NCI-H1105 treated with DMSO at 0.1 percent for 48 hours (cell line): ENCODE measurements around the gene MARVELD3.

Source experiments
- DNase-seq: peaks from one replicate; lab custom pipeline; 2025; lab: John Stamatoyannopoulos, UW

Gene MARVELD3

DNA sequence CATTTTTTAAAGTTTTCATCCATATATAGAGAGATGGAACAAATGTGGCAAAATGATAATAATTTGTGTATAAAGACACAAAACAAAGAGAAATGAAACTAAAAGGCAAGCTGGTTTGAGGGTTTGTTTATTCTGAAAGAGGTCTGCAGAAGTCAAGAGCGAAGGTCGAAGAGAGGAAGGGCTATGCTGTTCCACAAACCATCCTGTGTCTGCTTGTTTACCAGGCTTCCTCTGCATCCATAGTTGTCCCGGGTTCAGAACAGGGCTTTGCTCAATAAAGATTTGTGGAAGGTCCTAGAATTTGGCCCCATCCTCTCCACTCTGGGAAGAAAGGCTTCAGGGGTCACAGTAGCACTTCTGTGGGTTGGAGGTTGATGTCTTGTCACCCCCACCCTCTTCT is 2.4 kb upstream of the MARVELD3 start:
- DNase-seq: no peak

- DNase-seq: no peak
Observed at GRCh38 chr16:71625113-71625850, 702 bp upstream of the MARVELD3 start.

- no peak for DNase-seq
Observed at GRCh38 chr16:71626858-71627213, 852 bp downstream of the MARVELD3 start.

DNA sequence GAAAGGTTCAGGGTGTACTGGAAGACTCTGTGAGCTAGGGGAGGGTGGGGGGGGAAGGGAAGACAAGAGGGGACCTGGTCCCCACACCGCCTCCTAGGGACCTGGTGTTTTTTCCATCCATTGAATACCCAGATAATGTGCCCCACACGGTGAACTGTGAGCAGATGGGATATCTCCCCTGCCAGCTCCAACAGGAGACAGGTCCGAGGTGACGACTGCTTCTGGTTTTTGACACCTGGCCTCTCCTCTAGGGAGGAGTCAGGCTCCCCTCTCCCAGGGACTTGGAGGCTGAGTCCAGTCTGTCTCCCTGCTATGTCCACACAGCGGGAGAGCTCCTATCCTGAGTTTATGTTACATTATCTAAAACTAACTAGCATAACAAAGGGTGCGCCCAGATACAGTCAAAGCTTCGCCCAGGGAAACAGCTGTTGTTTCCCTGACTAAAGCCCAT is 1.8 kb downstream of the MARVELD3 start:
- no peak for DNase-seq

DNA sequence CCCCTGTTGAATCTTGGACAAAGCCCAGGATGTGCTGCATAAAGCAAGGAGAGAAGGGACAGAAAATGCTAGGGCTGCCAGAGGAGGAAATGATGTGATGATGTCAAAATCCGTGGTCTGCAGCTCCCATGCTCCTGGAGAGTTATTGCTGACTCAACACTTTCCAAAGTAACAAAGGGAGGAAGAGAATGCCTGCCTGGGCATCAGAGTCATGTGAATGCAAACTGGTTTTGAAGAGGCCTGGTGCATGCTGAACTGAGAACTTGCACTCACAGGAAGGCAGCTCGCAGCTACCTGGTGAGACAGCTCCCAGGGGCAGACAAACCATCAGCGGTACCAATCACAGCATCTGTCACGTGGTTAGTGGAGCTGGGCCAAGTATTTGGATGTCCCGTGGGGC is 2.8 kb downstream of the MARVELD3 start:
- DNase-seq: no peak

GRCh38 chr16:71629278-71630016 is 3.5 kb downstream of the MARVELD3 start:
- DNase-seq: no peak

DNA sequence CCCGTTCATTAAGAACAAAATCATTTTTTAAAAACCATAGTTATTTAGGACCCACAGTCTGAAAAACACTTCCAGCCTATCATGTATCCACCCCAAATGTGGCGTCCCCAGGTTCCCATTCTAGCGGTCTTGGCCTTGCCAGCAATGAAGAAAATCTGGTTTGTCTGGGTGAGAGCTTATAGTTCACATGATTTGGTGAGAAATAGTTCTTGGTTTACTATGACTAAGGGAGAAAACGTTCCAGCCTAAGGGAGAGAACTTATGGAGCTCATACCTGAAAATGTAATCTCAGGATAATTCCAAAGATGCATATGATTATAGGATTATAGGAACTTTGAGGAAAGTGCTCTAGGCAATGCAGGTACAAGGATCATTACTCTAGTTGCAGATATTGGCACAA is 4.8 kb downstream of the MARVELD3 start:
- DNase-seq: no peak

GRCh38 chr16:71631776-71632175 is 5.8 kb downstream of the MARVELD3 start:
- DNase-seq: no peak

- no peak for DNase-seq
Observed at GRCh38 chr16:71635632-71636031, 9.6 kb downstream of the MARVELD3 start.

- no peak for DNase-seq
Observed at GRCh38 chr16:71637398-71637797, 11.4 kb downstream of the MARVELD3 start.

DNA sequence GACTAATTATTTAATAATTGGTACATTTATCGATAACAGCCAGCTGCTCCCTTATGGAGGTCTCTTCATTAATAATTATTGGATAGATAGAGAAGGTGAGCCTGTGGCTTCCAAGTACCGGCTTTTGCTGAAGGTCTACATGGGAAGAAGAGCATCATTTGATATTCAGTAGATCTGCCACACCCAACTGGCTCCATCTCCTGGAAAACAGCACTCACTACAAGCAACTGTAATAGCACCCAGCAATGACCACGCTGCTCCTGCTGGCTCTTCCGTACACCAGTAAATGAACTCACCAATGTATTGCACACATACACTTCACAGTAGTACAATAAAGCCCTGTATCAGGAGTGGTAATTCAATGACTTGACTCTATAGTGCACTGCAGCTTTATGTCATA is 19.5 kb downstream of the MARVELD3 start:
- peak; percentile 11 for DNase-seq

GRCh38 chr16:71647391-71647790 is 21.4 kb downstream of the MARVELD3 start:
- no peak for DNase-seq

DNA sequence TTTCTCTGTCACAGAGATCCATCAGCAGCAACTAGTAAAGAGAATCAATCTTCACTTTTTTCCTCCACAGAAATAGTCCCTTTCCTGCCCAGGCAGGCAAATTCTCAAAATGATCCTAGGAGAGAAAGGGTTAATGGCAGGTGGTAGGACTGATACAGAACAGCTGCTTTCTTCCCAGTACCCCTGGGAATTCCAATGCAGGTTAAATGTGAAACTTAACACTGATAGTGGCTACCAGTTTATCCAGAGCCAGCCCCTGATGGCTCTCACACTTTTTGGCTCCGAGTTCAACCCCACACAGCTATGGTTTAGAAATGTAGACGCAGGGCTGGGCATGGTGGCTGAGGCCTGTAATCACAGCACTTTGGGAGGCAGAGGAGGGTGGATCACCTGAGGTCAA is 22.2 kb downstream of the MARVELD3 start:
- DNase-seq: no peak

GRCh38 chr16:71648921-71649320 is 22.9 kb downstream of the MARVELD3 start:
- no peak for DNase-seq

DNA sequence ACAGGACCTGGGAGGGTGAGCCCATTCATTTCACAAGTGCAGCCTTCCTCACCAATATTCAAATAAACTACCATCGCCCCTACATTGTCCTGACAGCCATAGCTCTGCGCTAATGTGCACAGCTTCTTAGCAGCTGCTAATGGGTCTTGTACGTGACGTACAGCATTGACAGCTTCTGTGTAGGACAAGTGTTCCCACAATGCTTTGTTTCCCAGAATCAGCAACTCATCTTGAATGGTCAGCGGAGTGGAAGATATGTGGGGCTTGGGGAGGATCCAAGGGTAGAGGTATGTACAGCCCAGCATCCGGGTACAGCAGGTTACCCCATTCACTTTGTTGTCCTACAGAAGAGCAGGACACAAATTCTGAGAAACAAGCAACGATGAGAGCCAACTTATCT is 23.7 kb downstream of the MARVELD3 start:
- no peak for DNase-seq

DNA sequence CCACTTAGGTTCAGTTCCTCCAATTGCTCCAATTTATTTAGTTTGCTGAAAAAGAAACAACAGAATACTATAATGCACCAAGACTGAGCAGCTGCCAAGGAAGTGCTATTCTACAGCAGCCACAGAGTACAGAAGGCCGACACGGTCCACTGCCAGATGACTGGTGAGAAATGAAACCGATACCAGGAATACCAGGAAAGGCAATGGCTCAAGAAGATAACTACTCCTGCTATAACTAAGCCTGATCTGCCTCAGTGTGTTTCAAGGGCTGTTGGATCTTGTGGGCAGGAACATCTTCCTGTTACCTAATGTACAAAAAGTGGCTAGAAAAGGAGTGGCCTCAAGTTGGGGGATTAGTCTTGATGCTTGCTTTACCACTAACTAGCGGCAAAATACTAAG is 32.8 kb downstream of the MARVELD3 start:
- DNase-seq: no peak

- no peak for DNase-seq
Observed at GRCh38 chr16:71659471-71659870, 33.5 kb downstream of the MARVELD3 start.

DNA sequence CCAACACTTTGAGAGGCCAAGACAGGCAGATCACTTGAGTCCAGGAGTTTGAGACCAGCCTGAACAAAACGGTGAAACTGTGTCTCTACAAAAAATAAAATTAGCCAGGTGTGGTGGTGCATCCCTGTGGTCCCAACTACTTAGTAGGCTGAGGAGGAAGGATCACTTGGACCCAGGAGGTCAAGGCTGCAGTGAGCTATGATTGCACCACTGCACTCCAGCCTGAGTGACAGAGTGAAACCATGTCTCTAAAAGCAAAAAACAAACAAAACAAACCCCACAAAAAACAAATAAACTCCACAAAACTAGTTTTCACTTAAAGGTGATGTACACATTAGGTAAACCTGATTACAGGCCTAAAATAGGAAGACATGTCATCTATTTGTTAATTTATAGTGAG is 40.3 kb downstream of the MARVELD3 start:
- DNase-seq: no peak

DNA sequence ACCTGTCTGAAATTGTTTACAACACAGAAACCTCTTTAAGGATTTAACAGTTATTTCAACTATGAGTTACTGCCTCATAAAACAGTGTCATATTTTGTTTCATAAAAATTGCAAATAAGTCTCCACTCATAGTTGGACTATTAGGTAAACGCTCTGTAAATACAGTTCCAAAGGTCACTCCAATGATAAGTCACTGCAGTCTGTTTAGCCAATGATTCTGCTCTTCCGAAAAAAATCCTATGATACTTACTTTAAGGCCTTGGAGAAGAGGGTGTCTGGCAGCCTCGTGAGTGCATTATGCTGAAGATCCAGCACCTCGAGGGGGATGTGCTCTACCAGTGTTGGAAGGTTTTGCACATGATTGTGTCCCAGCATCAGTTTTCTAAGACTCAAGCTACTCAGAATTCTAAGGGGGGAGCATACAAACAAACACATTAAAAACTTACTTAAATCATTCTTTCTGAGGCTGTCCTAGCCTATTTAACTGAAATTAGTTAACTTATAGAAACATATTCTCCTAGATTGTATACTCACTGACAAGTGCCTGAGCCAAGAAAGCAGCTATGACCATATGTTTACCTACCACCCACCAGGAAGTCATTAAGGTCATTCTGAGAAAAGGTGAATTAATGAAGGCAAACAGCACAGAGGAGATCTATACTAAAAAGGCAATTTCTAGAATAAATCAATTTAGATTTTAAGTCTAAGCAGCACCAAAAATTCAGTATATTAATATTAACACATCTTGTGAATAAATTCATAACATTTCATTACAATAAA is 41.1 kb downstream of the MARVELD3 start:
- DNase-seq: no peak

GRCh38 chr16:71669926-71670536 is 44.0 kb downstream of the MARVELD3 start:
- DNase-seq: no peak

GRCh38 chr16:71670537-71670936 is 44.6 kb downstream of the MARVELD3 start:
- DNase-seq: no peak

DNA sequence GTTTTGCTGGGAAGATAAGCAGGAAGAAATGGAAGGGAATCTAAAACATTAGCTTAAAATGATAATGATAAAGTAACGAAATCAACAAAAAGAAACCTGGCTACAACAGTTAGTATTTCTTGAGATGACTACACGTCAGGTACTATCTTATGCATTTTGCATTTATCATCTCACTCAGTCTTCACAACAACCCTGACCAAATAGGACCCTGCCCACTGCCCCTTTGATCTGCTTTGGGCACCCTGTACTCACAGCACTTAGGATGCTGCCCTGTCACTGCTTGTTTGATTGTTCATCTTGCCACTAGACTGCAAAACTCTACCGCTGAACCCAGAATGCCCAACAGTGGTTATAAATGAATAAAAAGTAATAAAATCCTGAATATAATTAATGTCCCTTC is 45.2 kb downstream of the MARVELD3 start:
- DNase-seq: no peak
